Astrocyte (in vitro differentiated cells and primary cell): ENCODE data around the gene LRRC47.

ENCODE experiments used
- EZH2 ChIP-seq: IDR thresholded peaks from 2 replicates; pipeline ENCODE4 v1.6.1; 2012; ENCODE audit warnings: mild to moderate bottlenecking, low read length, inconsistent platforms; ENCODE audit not compliant: insufficient read depth
- TF ChIP-seq, protein P1 (sequence below): IDR thresholded peaks from 2 replicates; pipeline ENCODE4 v1.5.1; 2011; ENCODE audit warnings: low read depth, mild to moderate bottlenecking, inconsistent platforms, low read length, moderate library complexity; ENCODE audit not compliant: insufficient read depth

DNA sequence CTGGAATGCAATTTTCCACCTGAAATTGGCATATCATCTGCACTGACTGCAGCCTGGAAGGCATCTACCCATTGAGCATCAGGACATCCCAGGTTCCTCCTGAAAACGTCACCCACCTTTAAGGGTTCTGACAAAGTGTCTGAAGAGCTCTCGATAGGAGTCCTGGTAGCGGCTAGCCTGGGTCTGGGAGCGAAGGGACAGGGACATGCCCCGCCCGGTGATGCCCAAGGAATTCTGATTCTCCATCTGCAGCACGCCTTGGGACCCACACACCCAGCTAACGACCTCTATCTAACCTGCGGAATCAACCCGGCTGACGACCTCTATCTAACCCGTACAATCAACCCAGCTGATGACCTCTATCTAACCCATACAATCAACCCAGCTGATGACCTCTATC, 57.4 kb downstream of the LRRC47 start:
- TF ChIP-seq, protein P1, sequence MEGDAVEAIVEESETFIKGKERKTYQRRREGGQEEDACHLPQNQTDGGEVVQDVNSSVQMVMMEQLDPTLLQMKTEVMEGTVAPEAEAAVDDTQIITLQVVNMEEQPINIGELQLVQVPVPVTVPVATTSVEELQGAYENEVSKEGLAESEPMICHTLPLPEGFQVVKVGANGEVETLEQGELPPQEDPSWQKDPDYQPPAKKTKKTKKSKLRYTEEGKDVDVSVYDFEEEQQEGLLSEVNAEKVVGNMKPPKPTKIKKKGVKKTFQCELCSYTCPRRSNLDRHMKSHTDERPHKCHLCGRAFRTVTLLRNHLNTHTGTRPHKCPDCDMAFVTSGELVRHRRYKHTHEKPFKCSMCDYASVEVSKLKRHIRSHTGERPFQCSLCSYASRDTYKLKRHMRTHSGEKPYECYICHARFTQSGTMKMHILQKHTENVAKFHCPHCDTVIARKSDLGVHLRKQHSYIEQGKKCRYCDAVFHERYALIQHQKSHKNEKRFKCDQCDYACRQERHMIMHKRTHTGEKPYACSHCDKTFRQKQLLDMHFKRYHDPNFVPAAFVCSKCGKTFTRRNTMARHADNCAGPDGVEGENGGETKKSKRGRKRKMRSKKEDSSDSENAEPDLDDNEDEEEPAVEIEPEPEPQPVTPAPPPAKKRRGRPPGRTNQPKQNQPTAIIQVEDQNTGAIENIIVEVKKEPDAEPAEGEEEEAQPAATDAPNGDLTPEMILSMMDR, result no peak
- TF ChIP-seq EZH2, result no peak
